ENCODE data around the gene STYXL1. TPM values are rescaled to one million over a fixed set of nuclear protein-coding genes. Genes with fewer than 3 reads are reported as not detected.

STYXL1 gene
- total and polyA plus RNA-seq, 4 donors: 36.6 to 45.8 (median 41.3) TPM

GRCh38 chr7:76074306-76074971, 26.6 kb upstream of the STYXL1 start:
- WGBS, 2 donors: 94 to 97% methylated on average over 33 to 35 of the region's 35 CpGs
- no peak for DNase-seq
- Histone ChIP-seq H3K36me3 (ENCODE audit: control insufficient read depth in 4 of 4, insufficient read depth in 4 of 4, low read length in 4 of 4) (no peaks in the 10 kb centered on the region), H3K9me3 (ENCODE audit: control insufficient read depth in 4 of 4, insufficient read depth in 3 of 4, low read length in 3 of 4) (peaks cover 0 to 3% (median 1%) of the 10 kb centered on the region in 4 donors), H3K27me3 (ENCODE audit: control insufficient read depth in 3 of 3, insufficient read depth in 3 of 3, low read length in 2 of 3) (no peaks in the 10 kb centered on the region), H3K4me1 (ENCODE audit: control insufficient read depth in 5 of 5, insufficient read depth in 5 of 5, low read length in 5 of 5) (peaks cover 0 to 17% (median 0%) of the 10 kb centered on the region in 5 donors), H3K9ac (ENCODE audit: insufficient read depth in 1 of 2, low read length in 2 of 2) (no peak overlapping the region), H3K4me3 (no peak overlapping the region), H3K27ac (ENCODE audit: low read depth in 1 of 2, low read length in 1 of 2) (no peak overlapping the region)
- TF ChIP-seq CTCF (IDR thresholded peaks at IDR 0.05; ENCODE audit: control extremely low read depth, extremely low read depth): no peak
- no peak for ATAC-seq (ENCODE audit: insufficient read depth, low FRiP score)

GRCh38 chr7:76073335-76073990, 25.7 kb upstream of the STYXL1 start:
- Histone ChIP-seq H3K27ac (ENCODE audit: low read depth in 1 of 2, low read length in 1 of 2) (no peak overlapping the region), H3K9me3 (ENCODE audit: control insufficient read depth in 4 of 4, insufficient read depth in 3 of 4, low read length in 3 of 4) (peaks cover 0 to 3% (median 1%) of the 10 kb centered on the region in 4 donors), H3K4me1 (ENCODE audit: control insufficient read depth in 5 of 5, insufficient read depth in 5 of 5, low read length in 5 of 5) (peaks cover 0 to 20% (median 0%) of the 10 kb centered on the region in 5 donors), H3K9ac (ENCODE audit: insufficient read depth in 1 of 2, low read length in 2 of 2) (no peak overlapping the region), H3K27me3 (ENCODE audit: control insufficient read depth in 3 of 3, insufficient read depth in 3 of 3, low read length in 2 of 3) (no peaks in the 10 kb centered on the region), H3K4me3 (no peak overlapping the region), H3K36me3 (ENCODE audit: control insufficient read depth in 4 of 4, insufficient read depth in 4 of 4, low read length in 4 of 4) (no peaks in the 10 kb centered on the region)
- DNase-seq (no peak), ATAC-seq (ENCODE audit: insufficient read depth, low FRiP score) (no peak)
- 95 to 96% methylated on average over 45 of the region's 45 CpGs for WGBS, 2 donors
- no peak for TF ChIP-seq CTCF (IDR thresholded peaks at IDR 0.05; ENCODE audit: control extremely low read depth, extremely low read depth)

- no peak for DNase-seq
- H3K4me3 ChIP-seq: no peak overlapping the region
Observed at GRCh38 chr7:76072243-76073148, 24.7 kb upstream of the STYXL1 start.

More at GRCh38 chr7:76072243-76073148, 24.7 kb upstream of the STYXL1 start:
- peaks cover 0 to 20% (median 0%) of the 10 kb centered on the region in 5 donors for H3K4me1 ChIP-seq (ENCODE audit: control insufficient read depth in 5 of 5, insufficient read depth in 5 of 5, low read length in 5 of 5)
- no peak overlapping the region for H3K27ac ChIP-seq (ENCODE audit: low read depth in 1 of 2, low read length in 1 of 2)
- H3K36me3 ChIP-seq (ENCODE audit: control insufficient read depth in 4 of 4, insufficient read depth in 4 of 4, low read length in 4 of 4): peaks cover 0 to 3% (median 0%) of the 10 kb centered on the region in 4 donors
- no peak overlapping the region for H3K9ac ChIP-seq (ENCODE audit: insufficient read depth in 1 of 2, low read length in 2 of 2)
- no peak for ATAC-seq (ENCODE audit: insufficient read depth, low FRiP score)
- 96 to 98% methylated on average over 44 to 47 of the region's 47 CpGs for WGBS, 2 donors
- H3K9me3 ChIP-seq (ENCODE audit: control insufficient read depth in 4 of 4, insufficient read depth in 3 of 4, low read length in 3 of 4): peaks cover 0 to 3% (median 1%) of the 10 kb centered on the region in 4 donors
- H3K27me3 ChIP-seq (ENCODE audit: control insufficient read depth in 3 of 3, insufficient read depth in 3 of 3, low read length in 2 of 3): no peaks in the 10 kb centered on the region
- no peak for TF ChIP-seq CTCF (IDR thresholded peaks at IDR 0.05; ENCODE audit: control extremely low read depth, extremely low read depth)
